GM12892 (cell line): Measurements from ENCODE around the gene ZNRF2.

Source experiments
- POLR2A ChIP-seq: IDR thresholded peaks from 2 replicates; pipeline ENCODE4 v1.6.1; 2011; ENCODE audit warnings: low read depth, low read length, control low read depth
- POLR2AphosphoS5 ChIP-seq: IDR thresholded peaks from 2 replicates; pipeline ENCODE4 v1.6.1; 2011; ENCODE audit warnings: low read depth, low read length, control low read depth
- TAF1 ChIP-seq: IDR thresholded peaks from 2 replicates; pipeline ENCODE4 v1.6.1; 2011; ENCODE audit warnings: low read depth, mild to moderate bottlenecking, control low read depth, low read length, borderline replicate concordance

DNA sequence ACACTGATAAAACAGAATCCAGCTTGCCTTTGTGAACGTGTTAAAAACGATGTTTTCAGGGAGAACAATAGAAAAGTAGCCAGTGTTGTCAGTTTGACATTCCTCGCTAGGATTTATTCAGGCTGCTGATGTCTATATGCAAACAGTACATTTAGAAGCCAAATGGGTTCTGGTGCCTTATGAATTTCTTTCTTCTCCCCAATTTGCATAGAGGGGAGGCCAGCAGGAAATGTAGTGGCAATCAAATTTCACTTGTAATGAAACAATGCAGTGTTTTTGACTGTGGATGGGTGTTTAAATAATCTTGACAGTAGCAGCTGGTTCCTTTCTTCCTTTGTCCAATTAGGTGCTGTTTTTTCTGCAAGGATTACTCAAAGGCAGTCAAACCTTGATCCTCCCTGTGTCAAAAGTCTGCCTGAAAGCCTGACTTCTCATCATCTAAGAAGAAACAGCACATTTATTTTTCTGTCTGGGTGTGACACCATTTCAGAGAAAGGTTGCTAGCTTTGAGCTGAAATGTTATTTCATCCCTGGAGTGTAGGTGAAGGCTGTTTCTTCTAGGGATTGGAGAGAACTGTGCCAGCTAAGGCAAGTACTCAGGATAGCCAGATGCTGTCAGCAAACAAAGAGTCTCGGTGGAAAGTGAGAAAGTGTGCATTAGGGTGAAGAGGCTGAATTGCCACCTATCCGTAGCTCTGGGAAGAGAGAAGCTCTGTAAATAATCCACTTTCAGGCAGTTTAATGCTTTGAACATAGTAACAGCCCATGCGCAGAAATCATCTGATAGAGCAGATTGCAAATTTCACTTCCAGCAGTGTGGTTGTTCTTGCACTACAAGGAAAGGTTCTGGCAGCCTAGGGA, 36.6 kb upstream of the ZNRF2 start:
- TF ChIP-seq POLR2AphosphoS5 (no peak), POLR2A (no peak), TAF1 (no peak)
